Right renal cortex interstitium (tissue), 3 donors: ENCODE results near the gene SLC16A7. TPM values are rescaled to one million over a fixed set of nuclear protein-coding genes. Genes with fewer than 3 reads are reported as not detected.
A peak's percentile ranks its signal among the peaks of the same experiment; 100 is the strongest.
"Not testable (repeated sequence)": the region's sequence is repeated elsewhere in the genome, so short reads cannot be mapped to it uniquely, and the experiment has no call there.

ENCODE experiments used
- DNase-seq, 3 donors: peaks; one replicate each; pipeline ENCODE4 v3.0.0-alpha.2; 2013; ENCODE audit warnings: low read depth in 3 of 3, low spot score in 2 of 3
- polyA plus RNA-seq, 3 donors: library from polyadenylated mRNA; unstranded; fragments of 120-200 nt; gene quantifications; one replicate each; pipeline ENCODE4 v1.2.1, GENCODE V29; 2013; ENCODE audit not compliant: insufficient read length in 3 of 3

Gene SLC16A7
- polyA plus RNA-seq: 1 to 10 TPM; 3.6 to 5.7 (median 4.1) TPM

- DNase-seq: peak in 2 of 3 donors; percentile 64 to 66
These were observed at the start of gene SLC16A7 for GRCh38 chr12:59595883-59596540. Gene SLC16A7, plus strand, starts transcription at chr12:59596029. Its CDS starts 108,773 bp downstream, at chr12:59704802.

- no peak for DNase-seq
These were observed 46.9 kb upstream of the SLC16A7 start for GRCh38 chr12:59548930-59549329.

GRCh38 chr12:59559696-59560095 is 36.1 kb upstream of the SLC16A7 start:
- DNase-seq: no peak

- no peak for DNase-seq
These were observed 25.7 kb upstream of the SLC16A7 start for GRCh38 chr12:59570145-59570544.

GRCh38 chr12:59574406-59574805 is 21.4 kb upstream of the SLC16A7 start:
- DNase-seq: no peak

GRCh38 chr12:59575826-59576225 is 20.0 kb upstream of the SLC16A7 start:
- DNase-seq: no peak

- no peak for DNase-seq
These were observed 17.6 kb upstream of the SLC16A7 start for GRCh38 chr12:59578254-59578653.

- DNase-seq: no peak
These were observed 16.2 kb upstream of the SLC16A7 start for GRCh38 chr12:59579631-59580030.

GRCh38 chr12:59580050-59580449 is 15.8 kb upstream of the SLC16A7 start:
- DNase-seq: no peak

GRCh38 chr12:59583003-59583712 is 12.7 kb upstream of the SLC16A7 start:
- no peak for DNase-seq

GRCh38 chr12:59587710-59588109 is 8.1 kb upstream of the SLC16A7 start:
- DNase-seq: no peak

GRCh38 chr12:59593761-59594160 is 2.1 kb upstream of the SLC16A7 start:
- DNase-seq: no peak

- no peak for DNase-seq
These were observed 807 bp upstream of the SLC16A7 start for GRCh38 chr12:59594943-59595500.

- peak in 2 of 3 donors; percentile 4 to 40 for DNase-seq
These were observed 305 bp upstream of the SLC16A7 start for GRCh38 chr12:59595565-59595882.

- DNase-seq: peak in 2 of 3 donors; percentile 12 to 20
These were observed 1.6 kb downstream of the SLC16A7 start for GRCh38 chr12:59597385-59597781.

GRCh38 chr12:59600171-59600570 is 4.3 kb downstream of the SLC16A7 start:
- DNase-seq: no peak

GRCh38 chr12:59603754-59604153 is 7.9 kb downstream of the SLC16A7 start:
- no peak for DNase-seq

- not testable (repeated sequence) for DNase-seq
These were observed 17.1 kb downstream of the SLC16A7 start for GRCh38 chr12:59612823-59613434.

GRCh38 chr12:59615392-59616165 is 19.8 kb downstream of the SLC16A7 start:
- no peak for DNase-seq

GRCh38 chr12:59619461-59620240 is 23.8 kb downstream of the SLC16A7 start:
- DNase-seq: no peak
